Measurements from ENCODE around the gene NLRP6.
"Not testable (repeated sequence)": the region's sequence is repeated elsewhere in the genome, so short reads cannot be mapped to it uniquely, and the experiment has no call there.

NLRP6 gene

GRCh38 chr11:332651-333480, 54.7 kb downstream of the NLRP6 start:
- ChIA-PET CTCF (no interaction called here), POLR2A (ENCODE audit: low non-redundant PET) (no interaction called here)
- no peak overlapping the region for H3K27ac ChIP-seq
- TF ChIP-seq CTCF (conservative IDR thresholded peaks at IDR 0.05; ENCODE audit: low read depth): no peak
- DNase-seq (ENCODE audit: low spot score): no peak

GRCh38 chr11:333616-334263, 55.5 kb downstream of the NLRP6 start:
- DNase-seq (ENCODE audit: low spot score); H3K27ac ChIP-seq; POLR2A ChIA-PET (ENCODE audit: low non-redundant PET); CTCF ChIA-PET: not testable (repeated sequence)

- no peak overlapping the region for H3K27ac ChIP-seq
- no peak for DNase-seq (ENCODE audit: low spot score)
- CTCF ChIA-PET: no interaction called here
- no peak for TF ChIP-seq CTCF (conservative IDR thresholded peaks at IDR 0.05; ENCODE audit: low read depth)
- POLR2A ChIA-PET (ENCODE audit: low non-redundant PET): no interaction called here
These were observed 56.2 kb downstream of the NLRP6 start for GRCh38 chr11:334264-334994.
